Activated naive CD4-positive, alpha-beta T cell treated with Interleukin-2 at 50 U/mL for 16 hours (primary cell): ENCODE measurements around the gene MIDN.
"Not testable (repeated sequence)": the region's sequence is repeated elsewhere in the genome, so short reads cannot be mapped to it uniquely, and the experiment has no call there.

Experiments
- DNase-seq: peaks from one replicate; pipeline ENCODE4 v3.0.0-alpha.2; 2020

The MIDN gene

DNA sequence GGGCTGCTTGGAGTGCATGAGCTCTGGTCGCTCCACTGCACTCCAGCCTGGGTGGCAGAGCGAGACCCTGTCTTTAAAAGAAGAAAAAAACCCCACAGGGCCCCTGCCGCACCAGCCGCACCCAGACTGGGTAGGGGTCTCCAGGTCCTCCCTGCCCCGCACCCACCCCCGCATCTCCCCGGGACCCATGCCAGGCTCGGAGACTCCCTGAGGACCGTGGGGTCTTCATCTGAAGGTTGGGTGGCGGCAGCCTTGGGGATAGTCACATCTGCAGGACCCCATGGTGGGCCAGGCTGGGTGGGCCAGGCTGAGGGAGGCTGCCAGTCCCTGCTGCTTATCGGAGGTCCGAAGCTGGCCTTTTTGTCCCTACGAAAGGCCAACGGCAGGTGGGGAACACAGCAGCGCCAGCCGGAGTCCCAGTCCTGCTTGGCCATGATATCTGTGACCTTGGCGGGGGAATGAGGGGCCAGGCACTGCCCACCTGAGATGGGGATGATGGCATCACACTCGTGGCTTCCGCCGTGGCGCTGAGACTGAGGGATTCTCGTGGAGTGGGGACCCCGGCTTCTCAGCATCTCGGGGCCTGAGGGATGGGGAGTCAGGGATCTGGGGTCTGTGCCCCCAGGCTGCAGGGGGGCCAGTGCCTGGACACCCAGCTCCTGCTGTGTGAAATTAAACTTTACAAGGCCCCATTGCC is 48.3 kb downstream of the MIDN start:
- DNase-seq = no peak

DNA sequence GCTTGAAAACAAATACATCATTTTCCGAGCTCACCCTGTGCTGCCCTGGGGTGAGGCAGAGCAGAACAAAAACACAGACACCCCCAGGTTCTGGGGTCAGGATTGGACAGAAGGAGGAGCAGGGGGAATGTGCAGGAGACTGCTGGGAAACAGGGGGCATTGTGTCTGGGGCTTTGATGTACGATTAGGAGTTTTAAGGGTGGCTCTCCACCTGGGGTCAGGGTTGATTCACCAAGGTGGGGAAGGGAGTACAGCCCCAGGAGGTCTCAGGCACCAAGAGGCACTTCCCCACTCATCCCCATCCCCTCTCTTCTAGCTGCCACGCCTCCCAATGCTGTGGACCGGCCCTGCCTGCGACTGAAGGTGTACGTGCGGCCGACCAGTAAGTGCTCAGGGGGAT is 49.9 kb downstream of the MIDN start:
- no peak for DNase-seq

DNA sequence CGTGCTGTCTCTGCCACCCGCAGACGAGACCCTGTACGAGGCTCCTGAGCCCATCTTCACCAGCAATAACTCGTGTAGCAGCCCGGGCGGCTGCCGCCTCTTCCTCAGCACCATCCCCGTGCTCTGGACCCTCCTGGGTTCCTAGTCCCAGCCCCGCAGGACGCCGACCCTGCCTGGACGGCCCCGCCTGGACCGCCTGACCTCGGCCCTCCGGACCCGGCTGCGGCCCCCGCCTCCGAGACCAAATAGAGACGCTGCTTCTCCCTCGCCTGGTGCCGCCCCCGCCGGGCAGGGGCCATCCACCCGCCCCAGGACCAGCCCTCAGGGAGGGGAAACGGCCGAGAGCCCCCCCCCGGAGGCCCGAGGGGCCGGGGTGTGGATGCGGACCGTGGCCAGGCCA is 51.4 kb downstream of the MIDN start:
- DNase-seq = no peak

DNA sequence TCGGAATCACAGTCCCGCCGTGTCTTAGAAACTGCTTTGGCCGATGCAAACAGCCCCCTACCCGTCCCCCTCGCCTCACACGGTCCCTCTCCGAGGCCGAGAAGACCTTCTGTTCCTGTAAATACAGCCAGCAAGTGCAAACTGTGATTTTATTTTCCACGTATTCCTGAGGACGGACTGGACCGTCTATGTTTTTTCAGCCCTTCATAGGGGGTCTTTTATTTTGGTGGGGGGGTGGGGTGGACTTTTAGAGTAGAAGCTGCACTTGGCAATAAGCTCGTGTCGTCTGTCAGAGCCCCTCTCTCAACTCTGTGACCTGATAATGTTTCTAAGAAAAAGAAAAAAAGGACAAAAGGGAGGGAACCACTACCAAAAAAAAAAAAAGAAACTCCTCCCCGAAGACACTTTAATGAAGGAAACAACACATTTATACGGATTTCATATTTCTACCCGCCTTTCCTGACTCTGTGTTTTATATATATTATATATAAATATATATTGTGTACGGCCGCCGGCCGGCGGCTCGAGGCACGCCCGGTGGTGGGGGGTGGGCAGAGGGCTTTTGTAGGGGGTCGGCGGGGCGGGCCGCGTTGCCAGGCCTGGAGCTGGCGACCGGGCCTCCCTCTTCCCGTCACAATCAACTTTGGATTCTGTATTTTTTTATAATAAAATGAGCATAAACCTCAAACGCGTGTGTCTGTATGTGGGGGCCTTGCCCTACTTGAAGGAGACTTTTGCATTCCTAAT is 52.5 kb downstream of the MIDN start:
- DNase-seq = no peak

DNA sequence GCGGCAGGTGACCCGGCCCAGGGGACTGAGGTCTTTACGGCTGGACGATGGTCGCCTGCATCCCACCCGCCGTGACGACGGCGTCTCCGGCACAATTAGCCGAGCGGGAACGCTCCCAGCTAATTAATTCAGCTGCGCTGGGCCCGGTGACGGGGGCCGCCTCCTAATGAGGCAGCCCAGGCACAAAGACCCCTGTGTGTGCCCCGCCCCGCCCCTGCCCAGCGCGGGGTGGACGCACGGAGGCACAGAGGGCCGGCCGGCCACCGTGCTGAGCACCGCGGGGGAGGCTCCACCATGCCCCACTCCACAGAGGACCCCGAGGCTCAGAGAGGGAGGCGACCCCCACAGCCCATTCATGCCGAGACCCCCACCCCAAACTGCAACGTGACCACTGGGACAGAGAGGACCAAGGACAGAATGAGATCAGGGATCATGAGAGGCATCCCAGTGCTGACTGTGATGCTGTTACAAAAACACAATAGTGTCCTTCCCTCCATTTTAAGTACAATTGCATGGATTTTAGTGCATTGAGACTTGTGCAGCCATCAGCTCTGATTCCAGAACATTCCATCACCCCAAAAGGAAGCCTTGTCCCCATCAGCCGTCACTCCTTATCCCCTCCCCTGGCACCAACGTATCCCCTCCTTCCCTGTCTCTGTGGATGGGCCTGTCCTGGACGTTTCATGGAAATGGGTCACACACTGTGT is 54.3 kb downstream of the MIDN start:
- no peak for DNase-seq

DNA sequence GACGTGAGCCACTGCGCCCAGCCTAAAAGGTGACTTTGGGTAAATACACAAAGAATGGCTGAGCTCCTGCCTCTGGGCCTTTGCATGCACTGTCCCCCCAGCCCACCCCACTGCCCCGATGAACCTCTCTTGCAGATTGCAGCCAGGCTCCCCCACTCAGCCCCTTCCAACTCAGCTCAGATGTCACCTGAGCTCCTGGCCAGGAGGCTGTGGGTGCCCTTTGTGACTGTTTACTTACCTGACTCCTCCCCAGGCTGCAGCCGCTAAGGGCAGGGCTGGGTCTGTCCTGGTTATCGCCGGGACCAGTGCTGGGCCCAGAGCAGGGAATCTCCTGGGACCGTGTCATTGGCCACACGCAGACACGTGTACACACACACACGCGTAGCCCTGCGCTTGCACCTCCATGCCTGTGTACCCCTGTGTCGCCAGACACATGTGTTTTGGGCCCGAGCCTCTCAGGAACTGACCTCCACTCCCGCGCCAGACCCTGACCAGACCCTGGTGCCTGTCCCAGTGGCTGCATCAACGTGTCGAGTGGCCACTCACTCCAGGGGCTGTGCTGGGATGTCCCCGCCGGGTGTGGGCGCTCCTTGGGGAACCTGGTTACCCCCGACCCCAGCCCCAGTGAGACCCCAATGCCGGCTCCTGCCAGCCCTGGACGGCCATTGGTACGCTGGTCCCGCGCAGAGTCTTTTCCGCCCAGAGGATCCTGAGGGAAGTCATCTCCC is 56.0 kb downstream of the MIDN start:
- DNase-seq = no peak

DNA sequence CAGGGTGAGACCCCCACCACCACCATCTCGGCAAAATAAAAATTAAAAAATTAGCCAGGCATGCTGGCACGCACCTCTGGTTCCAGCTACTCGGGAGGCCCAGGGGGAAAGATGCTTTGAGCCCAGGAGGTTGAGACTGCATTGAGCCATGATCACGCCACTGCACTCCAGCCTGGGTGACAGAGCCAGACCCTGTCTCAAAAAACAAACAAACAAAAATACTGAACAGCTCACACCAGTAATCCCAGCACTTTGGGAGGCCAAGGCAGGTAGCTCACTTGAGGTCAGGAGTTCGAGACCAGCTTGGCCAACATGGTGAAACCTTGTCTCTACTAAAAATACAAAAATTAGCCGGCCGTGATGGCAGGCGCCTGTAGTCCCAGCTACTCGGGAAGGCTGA is 57.0 kb downstream of the MIDN start:
- DNase-seq = not testable (repeated sequence)

DNA sequence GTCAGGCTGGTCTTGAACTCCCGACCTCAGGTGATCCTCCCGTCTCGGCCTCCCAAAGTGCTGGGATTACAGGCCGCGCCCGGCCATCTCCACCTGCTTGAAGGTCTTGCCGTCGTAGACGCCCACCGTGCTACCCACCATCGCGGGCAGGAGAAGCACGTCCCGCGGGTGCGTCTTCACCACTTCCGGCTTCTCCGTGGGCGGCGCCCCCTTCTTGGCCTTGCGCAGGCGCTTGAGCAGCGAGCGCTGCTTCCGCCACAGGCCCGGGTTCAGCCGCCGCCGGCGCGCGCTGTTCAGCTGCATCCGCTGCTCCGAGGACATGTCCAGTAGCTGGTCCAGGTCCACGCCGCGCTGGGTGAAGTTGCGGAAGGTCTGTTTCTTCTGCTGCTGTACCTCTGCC is 58.9 kb downstream of the MIDN start:
- no peak for DNase-seq

DNA sequence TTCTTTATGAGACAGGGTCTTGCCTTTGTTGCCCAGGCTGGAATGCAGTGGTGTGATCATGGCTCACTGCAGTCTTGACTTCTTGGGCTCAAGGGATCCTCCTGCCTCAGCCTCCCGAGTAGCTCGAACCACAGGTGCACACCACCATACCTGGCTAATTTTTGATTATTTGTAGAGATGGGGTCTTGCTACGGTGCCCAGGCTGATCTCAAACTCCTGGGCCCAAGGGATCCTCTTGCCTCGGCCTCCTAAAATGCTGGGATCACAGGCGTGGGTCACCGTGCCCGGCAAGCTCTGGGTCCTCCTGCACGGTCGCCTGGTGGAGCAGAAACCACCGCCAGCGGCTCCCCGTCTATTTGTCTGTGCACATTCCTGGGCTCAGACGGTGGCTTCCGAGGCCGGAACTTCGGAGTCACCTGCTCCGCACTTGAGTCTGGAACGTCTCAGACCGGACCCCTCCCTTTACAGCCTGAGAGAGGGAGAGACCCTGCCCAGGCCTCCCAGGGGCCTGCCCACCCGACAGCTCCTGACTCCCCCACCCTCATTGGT is 59.4 kb downstream of the MIDN start:
- DNase-seq = no peak

DNA sequence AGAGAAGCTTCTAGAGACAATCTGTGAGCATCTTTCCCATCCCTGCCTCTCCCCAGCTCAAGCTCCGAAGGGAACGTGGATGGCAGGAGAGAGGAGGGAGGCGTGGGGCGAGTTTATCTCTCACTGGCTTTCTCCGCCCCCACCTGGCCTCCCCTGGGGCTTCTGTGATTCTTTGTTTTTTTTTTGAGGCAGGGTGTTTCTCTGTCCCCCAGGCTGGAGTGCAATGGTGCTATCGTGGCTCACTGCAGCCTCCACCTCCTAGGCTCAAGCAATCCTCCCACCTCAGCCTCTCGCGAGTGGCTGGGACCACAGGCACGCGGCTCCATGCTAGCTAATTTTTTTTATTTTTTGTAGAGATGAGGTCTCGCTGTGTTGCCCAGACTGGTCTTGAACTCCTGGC is 60.3 kb downstream of the MIDN start:
- no peak for DNase-seq
